GM21576 (cell line): ENCODE results near the gene IKZF3.
"Not testable (repeated sequence)": the region's sequence is repeated elsewhere in the genome, so short reads cannot be mapped to it uniquely, and the experiment has no call there.

Source experiments
- ATAC-seq: cut with Tn5 transposase; IDR thresholded peaks from one replicate; pipeline ENCODE4 v1.9.1; 2021; ENCODE audit warnings: mild to moderate bottlenecking, moderate library complexity; ENCODE audit not compliant: unreplicated experiment

Gene IKZF3

DNA sequence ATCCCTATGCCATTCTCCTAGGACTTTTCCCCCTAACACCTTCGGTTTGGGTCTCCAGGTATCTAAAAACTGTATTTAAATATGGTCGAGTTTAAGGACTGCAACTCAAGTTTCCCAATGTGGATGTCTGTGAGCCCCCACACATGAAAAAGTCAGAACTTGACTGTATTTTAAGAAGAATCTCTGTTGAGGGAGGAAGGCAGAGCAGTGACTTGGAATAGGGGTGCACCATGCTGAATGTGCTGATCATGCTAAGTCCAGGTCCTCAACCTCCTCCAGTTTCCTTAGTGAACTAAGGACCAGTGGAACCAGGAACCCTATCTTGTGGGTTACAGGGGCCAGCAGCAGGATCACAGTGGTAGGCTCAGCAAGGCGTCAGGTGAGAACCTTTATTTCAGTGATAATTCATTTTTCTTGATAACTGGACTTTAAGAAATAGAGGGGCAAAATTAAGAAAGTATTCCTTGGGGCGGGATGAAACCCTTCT is 106.9 kb downstream of the IKZF3 start:
- ATAC-seq, result no peak

DNA sequence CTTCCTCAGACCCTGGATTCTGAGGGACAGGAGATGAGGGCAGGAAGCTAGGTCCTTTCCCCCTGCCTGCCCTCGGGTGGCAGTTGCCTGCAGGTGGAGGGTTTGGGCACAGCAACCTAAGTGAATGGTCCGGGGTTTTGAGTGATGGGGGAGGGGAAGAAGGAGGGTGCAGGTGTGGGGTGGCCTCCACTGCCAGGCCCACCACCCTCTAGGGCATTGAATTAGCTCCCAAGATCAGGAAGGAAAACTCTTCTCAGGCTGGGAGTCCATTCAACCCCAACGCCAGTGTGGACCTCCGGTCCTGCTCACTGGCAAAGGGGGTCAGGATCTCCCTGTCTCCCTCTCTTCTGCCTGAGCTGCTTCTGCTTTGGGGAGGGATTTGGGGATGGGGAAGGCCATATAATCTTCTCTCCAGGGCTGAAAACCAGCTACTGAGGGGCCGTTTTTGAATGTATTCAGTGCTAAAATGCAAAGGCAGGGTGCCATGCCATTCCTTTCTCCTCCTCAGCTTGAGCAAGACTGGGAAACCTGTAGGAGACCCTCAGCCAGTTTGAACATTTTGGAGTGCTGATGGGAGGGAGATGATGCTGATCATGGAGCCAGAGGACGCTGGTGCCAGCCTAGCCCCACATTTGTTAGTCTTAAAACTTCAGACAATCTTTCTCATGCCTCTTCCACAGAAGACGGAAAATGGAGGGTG is 107.6 kb downstream of the IKZF3 start:
- ATAC-seq, result no peak

DNA sequence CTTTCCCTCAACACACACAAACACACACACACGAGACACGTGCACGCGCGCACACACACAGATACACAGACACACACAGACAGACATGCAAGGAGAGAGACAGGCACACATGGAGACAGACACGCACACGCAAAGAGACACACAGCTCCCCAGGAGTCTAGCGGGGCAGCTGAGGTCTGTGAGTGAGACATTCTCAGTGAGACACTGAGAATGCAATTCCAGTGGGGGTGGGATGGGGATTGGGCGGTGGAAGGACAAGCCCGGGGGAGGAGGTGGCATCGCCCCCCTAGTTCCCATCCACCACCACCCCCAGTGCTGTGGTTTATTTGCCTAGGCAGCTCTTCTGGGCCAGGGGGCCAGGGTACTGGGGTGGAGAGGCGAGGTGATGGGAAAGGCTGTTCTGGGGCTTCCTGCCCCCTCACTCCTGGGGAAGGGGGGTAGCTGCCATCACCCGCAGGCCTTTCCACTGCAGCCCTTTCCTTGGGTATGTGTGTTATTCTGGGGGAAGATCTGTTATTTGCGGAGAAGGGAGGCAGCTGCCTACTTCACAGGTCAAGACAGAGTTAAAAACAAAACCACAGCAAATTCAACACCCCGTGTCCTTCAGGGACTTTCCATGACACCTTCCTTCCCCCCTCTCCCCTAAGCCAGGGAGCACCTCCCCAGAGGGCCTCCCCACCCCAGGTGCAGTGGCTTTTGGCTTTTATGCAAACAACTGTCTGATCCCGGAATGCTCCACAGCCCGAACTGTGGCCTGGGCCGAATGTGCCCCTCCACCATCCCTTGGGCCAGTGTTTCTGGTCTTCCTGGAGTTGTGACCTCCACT is 108.3 kb downstream of the IKZF3 start:
- no peak for ATAC-seq

DNA sequence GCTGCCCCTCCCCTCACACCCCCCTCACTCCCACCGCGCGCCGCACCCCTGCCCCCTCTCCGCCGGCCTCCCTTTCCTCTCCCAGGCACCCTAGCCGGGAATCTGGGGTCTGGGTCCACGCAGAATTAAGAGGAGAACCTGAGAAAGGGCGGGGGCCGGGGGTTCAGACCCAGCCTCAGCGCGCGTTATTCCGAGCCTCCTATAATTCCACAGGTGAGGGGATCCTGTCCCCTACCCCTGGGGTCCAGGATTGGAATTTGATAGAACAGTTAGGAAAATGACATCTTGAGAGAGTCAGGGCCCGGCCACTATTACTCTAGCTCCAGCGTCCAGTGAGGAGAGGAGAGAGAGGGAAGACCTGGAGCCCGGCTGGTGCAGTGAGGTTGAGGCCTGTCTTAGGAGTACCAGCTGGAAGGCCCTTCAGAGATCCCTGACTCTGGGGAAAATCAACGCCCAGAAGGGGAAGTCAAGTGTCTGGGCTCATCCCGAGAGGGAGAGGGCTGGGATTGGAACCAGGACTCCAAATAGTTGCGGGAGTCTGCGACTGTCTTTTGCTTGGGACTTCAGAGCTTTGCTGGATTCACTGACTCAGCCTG is 109.1 kb downstream of the IKZF3 start:
- no peak for ATAC-seq

DNA sequence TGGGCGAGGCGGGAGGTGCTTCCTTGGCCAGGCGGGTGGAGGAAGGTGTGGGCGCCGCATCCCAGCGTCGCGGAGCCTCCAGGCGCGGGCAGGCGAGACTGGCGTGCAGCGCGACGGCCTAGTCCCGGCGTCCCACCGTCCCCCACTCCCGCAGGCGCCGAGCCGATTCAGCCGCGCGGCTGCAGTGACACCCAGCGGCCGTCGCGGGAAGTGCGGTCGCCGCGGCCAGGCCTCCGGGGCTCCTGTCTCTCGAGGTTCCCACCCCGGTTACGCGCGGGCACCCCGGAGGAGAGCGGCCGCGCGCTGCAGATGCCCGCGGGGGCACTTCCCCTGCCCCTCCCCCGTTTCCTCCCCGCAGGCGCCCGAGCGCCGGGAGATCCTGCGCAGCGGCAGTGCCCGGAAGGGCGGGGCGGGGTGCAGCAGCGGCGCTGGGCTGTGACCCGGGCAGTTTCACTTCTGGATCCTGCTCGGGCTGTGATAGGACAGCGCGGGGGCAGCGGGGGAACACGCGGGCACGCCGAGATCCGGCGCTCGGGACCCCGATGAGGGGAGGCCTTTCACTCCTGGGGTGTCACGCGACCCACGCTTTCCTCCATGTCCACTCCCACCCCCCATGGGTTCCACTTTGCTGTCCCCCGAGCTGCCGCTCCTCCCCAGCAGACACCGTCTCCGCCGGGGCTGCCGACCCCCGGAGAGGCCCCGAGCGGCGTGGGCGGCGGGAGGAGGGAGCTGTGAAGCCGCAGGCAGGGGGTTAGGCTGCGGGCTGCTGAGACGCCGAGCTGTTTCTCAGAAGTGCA is 109.8 kb downstream of the IKZF3 start:
- peak; percentile 52 for ATAC-seq

DNA sequence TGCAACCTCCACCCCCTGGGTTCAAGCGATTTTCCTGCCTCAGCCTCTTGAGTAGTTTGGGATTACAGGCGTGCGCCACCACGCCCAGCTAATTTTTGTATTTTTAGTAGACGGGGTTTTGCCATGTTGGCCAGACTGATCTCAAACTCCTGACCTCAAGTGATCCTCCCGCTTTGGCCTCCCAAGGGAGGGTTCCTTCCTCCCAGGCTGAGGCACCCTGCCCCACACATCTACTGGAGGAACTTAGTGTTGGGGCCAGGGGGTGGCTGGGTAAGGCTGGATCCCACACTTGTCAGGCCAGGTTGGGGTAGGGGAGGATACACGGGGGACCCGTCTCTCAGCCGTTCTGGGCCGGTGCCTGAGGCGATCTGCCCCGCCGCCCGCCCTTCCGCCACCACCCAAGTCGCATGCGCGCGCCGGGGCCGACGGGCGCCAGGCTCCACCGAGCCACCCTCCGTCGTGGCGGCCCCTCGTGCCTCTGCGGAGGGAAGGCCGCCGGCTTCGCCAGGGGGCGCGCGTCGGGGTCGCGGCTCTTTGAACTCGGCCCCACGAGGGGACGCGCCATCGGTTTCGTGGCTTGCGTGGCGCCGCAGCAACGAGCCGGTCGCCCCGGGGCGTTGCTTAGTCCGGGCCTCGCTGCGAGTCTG is 110.5 kb downstream of the IKZF3 start:
- peak; percentile 23 for ATAC-seq

DNA sequence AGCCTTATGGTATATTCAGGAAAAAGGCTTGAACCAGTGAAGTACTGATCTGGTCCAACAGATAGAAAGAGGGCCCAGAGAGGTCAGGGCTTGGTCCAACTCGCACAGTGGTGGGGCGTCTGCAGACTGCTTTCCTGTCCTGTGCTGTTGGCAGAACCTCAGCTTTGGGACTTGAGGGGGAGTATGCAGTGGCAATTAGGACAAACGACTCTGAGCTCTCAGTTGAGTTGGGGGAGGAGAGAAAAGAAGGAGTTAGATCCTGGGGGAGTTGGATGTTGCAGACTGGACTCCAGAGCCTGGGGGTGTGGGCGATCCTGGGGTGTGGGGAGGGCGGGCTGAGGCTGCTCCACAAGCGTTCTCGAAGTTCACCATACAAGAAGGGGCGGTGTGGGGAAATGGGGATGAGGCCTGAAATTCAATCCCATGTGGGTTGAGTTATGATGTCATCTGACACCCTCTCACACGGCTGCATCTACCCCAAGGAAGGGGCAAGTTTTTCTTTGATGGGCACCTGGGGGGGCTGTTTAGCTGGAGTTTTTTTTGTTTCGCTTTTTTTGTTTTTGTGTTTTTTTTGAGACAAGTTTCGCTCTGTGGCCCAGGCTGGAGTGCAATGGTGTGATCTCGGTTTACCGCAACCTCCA is 111.8 kb downstream of the IKZF3 start:
- no peak for ATAC-seq

DNA sequence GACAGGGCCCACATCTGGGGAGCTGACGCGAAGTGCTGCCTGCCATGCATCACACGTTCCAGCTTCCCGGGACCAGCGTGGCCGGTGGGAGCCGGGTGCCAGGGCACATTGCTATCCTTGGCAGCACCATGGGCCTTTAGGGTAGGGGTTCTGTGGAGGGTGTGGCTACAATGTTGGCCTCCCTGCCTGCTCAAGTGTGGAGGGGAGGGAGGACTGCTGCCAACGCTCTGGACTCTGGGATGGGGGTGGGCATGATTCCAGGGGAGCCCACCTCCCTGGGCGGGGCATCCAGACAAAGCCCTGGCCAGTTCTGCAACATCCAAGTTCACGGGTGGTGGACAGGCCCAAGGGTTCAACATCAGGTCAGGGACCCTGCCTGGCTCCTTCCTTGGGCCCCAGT is 112.5 kb downstream of the IKZF3 start:
- ATAC-seq, result no peak

DNA sequence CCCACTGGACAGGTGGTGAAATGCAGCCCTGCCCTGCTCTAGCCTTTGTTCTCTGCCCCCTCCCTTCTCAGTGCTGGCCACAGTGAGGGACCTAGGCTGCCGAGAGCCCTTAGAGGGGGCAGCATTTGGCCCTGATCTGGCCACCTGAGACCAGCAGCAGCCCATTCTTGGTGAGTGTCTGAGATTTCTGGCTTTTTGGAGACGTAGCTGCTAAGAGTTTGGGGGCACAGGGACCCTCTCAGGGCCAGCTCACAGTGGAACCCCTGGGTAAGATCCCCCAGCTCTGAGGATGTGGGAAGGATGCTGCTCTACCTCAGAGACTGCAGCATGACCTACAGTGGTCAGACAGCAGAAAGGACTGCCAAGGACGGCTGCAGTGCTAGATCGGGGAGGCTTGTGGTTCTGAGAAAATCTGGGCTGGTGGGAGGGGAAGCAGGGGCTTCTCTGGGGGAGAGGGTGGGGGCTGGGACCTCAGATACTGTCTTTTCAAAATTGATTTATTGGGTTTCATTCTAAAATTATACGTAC is 113.0 kb downstream of the IKZF3 start:
- no peak for ATAC-seq

DNA sequence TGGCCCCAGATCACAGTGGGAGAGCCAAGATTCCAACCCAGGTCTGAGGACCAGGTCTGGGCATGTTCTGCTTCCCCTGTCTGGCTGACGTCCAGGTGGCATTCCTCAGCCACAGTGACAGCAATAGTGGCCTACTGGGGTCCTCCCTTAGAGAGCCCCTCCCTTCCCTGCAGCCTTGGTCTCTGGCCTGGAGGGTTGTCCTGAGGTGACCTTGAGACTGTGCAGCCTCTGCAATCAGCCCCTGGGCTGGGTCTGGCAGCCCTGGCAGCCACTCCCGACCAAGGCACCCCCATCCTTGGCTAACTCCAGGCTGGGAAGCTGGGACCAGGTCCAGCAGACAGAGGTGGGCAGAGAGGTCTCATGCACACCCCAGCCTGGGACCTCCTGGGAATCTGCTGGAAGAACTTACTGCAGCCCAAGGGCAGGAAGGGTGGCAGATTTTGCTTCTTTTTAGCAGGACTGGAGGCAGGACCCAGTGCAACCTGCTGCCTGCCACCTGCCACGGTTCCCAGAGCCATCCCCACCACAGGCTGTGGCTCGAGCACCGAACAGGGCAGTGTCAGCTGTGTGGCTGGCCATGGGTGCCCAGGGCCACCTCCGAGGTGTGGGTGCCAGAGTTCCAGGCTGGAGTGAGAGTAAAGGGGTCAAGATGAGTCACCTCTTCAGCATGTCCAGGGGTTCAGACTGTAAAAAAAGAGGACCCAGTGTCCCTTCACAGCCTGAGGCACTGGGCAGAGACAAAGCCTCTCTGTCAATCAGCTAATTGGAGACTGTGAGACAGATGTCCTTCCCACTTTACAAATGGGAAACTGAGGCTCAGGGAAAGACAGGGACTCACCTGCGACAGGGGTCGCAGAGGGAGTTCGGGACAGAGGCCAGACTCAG is 113.7 kb downstream of the IKZF3 start:
- ATAC-seq, result no peak

DNA sequence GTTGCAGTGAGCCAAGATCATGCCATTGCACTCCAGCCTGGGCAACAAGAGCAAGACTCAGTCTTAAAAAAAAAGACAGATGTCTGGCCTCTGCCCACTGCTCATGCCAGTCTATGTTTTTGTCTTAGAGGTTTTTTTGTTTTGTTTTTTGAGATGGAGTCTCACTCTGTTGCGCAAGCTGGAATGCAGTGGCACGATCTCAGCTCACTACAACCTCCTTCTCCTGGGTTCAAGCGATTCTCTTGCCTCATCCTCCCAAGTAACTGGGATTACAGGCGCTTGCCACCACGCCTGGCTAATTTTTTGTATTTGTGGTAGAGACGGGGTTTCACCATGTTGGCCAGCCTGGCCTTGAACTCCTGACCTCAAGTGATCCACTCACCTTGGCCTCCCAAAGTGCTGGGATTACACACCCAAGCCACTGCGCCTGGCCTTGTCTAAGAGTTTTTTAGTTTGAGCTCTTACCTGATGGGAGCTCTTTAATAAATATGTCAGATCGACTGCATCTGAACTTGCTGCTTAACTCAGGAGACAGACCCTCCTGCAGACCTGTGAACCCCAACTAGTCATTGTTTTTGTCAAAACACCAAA is 115.6 kb downstream of the IKZF3 start:
- ATAC-seq, result not testable (repeated sequence)

DNA sequence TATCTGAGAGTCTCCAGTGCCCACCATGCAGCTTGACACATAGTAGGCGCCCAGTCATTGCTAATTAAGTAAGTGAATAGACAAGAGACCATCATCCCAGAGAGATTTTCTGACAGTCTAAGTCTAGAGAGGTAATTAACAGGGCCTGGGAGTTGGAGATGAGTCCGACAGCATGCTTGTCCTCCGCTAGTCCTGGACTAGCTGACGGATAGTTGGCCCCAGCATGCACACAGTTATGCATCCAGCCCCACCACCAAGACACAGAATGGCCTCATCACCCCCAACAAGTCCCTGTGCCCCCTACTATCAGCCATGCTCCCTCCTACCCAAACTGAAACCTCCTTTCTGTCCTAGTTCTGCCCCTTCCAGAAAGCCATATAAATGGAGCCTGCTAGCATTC is 116.4 kb downstream of the IKZF3 start:
- ATAC-seq, result no peak

DNA sequence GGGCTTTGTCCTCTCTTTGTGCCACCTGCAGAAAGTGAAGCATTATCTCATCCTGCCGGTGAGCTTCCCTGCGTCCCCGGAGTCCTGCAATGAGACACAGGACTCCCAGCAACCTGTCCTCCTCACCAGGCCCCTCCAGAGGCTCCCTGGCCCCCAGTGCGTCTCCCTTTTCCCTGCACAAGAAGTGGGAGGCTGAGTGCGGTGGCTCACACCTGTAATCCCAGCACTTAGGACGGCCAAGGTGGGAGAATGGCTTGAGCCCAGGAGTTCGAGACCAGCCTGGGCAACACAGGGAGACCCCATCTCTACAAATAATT is 118.0 kb downstream of the IKZF3 start:
- no peak for ATAC-seq

DNA sequence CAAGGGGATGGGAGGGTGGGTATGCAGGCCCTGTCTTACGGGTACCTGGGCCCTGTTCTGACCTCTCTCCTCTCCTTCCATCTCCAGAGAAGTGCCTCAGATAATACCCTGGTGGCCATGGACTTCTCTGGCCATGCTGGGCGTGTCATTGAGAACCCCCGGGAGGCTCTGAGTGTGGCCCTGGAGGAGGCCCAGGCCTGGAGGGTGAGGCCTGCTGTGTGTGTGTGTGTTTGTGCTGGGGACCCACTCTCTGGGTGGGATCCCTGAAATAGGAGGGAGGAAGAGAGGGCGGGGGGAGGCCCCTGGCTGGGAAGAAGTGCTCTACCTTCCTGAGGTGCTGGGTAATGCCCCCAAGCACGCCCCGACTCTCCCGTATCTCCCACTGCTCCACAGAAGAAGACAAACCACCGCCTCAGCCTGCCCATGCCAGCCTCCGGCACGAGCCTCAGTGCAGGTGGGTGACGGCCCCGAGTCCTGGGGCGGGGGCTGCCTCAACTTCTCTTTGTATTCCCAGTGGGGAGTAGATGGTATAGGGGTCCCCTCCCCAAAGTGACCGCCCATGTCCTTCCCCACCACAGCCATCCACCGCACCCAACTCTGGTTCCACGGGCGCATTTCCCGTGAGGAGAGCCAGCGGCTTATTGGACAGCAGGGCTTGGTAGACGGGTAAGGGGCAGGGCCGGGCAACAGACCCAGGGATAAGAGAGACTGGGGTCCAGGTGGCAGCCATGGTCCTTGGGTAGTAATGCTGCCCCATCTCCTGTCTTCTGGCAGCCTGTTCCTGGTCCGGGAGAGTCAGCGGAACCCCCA is 118.6 kb downstream of the IKZF3 start:
- no peak for ATAC-seq

DNA sequence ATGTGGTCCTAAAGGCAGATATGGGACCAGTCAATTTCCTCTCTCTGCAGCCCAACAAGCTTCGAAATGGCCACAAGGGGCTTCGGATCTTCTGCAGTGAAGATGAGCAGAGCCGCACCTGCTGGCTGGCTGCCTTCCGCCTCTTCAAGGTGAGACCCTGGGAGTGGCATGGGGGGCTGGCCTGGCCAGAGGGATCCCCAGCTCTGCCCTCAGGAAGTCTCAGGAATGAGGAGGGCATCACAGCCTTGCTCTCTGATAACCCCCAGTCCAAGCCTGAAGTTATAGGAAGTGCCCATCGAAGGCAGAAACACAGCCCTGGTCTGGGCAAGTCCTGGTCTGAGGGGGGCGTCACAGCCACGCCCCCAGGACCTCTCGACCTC is 119.3 kb downstream of the IKZF3 start:
- no peak for ATAC-seq

DNA sequence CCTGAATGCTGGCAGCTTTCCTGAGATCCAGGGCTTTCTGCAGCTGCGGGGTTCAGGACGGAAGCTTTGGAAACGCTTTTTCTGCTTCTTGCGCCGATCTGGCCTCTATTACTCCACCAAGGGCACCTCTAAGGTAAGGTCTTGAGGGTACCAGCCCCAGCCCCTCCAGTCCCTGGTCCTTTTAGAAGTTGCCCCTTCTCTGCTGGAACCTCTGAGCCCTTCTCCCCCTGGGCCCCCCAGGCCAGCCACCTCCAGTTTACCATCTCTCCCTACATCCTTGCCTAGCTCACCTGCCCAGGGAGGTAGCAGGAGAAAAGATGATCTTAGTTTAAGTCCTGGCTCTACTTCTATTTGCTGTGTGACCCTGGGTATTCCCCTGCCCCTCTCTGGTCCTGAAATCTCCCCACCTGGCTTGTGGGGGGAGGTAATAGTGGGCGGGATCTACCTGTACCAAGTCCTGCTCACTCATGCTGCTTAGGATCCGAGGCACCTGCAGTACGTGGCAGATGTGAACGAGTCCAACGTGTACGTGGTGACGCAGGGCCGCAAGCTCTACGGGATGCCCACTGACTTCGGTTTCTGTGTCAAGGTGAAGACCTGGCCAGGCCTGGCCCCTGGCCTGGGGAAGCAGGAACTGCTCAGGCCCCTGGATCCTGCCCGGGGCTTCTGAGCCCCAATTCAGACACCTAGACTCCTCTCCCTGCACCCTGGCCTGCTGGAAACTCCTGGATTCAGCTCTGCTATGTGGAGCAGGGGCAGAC is 119.9 kb downstream of the IKZF3 start:
- ATAC-seq, result no peak

DNA sequence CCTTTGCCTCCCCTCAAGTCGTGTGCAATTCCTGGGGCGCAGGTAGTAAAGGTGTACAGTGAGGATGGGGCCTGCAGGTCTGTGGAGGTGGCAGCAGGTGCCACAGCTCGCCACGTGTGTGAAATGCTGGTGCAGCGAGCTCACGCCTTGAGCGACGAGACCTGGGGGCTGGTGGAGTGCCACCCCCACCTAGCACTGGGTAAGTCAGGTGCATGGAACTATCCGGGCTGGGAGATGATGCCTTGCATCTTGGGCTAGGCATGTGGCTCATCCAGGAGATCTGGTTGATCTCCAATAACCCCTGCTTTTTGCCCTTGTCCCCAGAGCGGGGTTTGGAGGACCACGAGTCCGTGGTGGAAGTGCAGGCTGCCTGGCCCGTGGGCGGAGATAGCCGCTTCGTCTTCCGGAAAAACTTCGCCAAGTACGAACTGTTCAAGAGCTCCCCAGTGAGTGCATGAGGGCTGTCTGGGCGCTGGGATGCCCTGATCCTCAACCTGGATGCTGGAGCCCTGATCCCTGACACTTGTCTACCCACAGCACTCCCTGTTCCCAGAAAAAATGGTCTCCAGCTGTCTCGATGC is 121.2 kb downstream of the IKZF3 start:
- ATAC-seq, result no peak
